ENCODE results near the gene TNFAIP8L3.

DNA sequence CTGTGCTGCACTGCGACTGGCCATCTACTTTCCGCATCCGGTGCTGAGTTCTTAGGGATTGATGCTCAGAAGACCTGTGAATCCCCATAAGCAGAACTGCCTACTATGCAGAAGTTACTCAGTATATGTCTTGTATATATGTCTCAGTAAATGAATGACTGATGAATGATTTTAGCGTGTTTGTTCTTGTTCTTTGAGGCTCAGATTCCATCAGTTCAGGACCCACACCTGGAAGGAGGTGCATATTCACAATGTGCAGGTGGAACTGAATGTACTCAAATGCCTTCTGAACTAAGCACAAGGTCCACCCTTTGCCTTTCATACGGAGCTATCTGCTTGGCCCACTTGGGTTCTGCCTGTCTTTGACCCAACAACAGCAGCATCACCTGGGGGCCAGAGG lies 19.8 kb downstream of the TNFAIP8L3 start:
- TF ChIP-seq, protein P1, sequence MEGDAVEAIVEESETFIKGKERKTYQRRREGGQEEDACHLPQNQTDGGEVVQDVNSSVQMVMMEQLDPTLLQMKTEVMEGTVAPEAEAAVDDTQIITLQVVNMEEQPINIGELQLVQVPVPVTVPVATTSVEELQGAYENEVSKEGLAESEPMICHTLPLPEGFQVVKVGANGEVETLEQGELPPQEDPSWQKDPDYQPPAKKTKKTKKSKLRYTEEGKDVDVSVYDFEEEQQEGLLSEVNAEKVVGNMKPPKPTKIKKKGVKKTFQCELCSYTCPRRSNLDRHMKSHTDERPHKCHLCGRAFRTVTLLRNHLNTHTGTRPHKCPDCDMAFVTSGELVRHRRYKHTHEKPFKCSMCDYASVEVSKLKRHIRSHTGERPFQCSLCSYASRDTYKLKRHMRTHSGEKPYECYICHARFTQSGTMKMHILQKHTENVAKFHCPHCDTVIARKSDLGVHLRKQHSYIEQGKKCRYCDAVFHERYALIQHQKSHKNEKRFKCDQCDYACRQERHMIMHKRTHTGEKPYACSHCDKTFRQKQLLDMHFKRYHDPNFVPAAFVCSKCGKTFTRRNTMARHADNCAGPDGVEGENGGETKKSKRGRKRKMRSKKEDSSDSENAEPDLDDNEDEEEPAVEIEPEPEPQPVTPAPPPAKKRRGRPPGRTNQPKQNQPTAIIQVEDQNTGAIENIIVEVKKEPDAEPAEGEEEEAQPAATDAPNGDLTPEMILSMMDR (IDR thresholded peaks at IDR 0.05): no peak
- no peak for TF ChIP-seq POLR2A (IDR thresholded peaks at IDR 0.05)
- no peak for TF ChIP-seq EP300 (IDR thresholded peaks at IDR 0.05)

All from tibial nerve (tissue), 4 donors.